Stimulated activated naive CD8-positive, alpha-beta T cell treated with anti-CD3 and anti-CD28 coated beads, Interleukin-15, Interleukin-2, amounts not matched to agents 100 ng/mL and 50 ng/mL, for 24 hours (primary cell): ENCODE data around the gene FNTB.
A peak's percentile ranks its signal among the peaks of the same experiment; 100 is the strongest.

Source experiments
- H3K27ac Mint-ChIP-seq: one replicate; pipeline ENCODE4 v1.8.0; 2021; ENCODE audit warnings: mild to moderate bottlenecking, mixed read lengths
- H3K27me3 Mint-ChIP-seq: one replicate; pipeline ENCODE4 v1.8.0; 2021; ENCODE audit warnings: mixed read lengths
- H3K36me3 Mint-ChIP-seq: one replicate; pipeline ENCODE4 v1.8.0; 2021; ENCODE audit warnings: low read depth, mixed read lengths
- H3K4me1 Mint-ChIP-seq: one replicate; pipeline ENCODE4 v1.8.0; 2021; ENCODE audit warnings: low read depth, mixed read lengths
- H3K4me3 Mint-ChIP-seq: one replicate; pipeline ENCODE4 v1.8.0; 2021; ENCODE audit warnings: mild to moderate bottlenecking, mixed read lengths
- H3K9me3 Mint-ChIP-seq: one replicate; pipeline ENCODE4 v1.8.0; 2021; ENCODE audit warnings: mixed read lengths

The FNTB gene

DNA sequence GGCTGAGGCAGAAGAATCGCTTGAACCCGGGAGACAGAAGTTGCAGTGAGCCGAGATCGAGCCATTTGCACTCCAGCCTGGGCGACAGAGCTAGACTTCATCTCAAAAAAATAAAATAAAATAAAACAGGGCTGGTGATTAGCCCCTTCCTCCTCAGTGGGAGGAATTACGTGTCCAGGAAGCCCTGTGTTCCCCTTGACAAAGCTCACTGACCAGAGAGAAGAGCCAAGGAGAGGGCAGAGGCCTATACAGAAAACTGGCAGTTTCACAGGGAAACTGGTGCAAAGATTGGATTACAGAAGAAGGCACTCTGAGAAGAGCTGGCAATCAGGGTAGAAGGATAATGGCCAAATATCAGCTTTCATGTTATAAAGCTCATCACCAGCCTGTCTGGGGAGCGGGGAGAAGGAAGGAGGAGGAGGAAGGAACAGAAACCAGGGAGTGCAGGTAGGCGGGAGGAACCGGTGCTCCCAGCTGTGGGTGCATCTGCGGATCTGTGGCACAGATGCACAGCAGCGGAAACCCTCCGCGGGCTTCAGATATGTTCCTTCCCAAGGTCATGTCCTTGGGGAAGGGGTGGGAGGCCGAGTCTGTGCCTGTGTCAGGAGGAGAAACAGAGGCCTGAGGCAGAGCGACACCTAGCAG, 21.2 kb upstream of the FNTB start:
- Mint-ChIP-seq H3K27ac (no peak overlapping the region), H3K4me1 (no peaks in the 10 kb centered on the region), H3K36me3 (no peaks in the 10 kb centered on the region), H3K27me3 (no peaks in the 10 kb centered on the region), H3K4me3 (no peak overlapping the region), H3K9me3 (no peaks in the 10 kb centered on the region)

DNA sequence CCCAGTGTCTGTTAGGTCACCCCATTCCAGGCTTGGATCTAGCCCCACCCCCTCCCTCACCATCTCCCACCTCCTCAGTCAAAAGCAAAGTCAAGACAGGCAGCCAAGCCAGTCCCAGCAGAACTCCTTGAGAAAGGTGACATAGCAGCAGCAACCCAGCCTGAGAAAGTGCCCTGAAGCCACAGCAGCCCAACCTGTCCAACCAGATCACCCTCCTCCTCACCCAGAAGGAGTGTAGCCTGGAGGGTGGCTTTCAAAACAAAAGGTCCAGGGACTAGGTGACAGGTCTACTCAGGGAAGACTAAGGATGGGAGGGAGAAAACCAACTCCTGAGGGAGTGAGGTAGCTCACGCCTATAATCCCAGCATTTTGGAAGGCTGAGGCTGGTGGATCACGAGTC, 19.7 kb upstream of the FNTB start:
- H3K27me3 Mint-ChIP-seq = no peaks in the 10 kb centered on the region
- no peak overlapping the region for H3K27ac Mint-ChIP-seq
- peaks cover 3% of the 10 kb centered on the region for H3K4me1 Mint-ChIP-seq
- no peaks in the 10 kb centered on the region for H3K9me3 Mint-ChIP-seq
- H3K36me3 Mint-ChIP-seq = no peaks in the 10 kb centered on the region
- no peak overlapping the region for H3K4me3 Mint-ChIP-seq

DNA sequence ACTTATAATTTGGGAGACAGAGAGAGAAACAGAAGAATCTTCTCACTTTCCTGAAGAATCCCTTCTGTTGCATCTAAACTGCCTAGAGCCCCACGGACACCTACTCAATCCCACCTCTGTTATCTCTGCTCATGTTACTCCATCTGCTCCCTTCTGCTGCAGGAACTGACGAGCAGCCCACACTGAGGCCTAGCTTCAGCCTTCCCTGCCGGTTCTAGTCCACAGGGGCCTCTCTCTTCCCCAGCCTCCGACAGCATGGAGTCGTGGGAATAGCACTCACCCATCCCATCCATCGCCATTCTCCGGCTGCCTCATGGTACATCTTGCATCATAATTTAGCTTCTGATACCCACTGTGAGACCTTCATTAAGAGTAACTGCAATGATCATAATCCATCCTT, 18.5 kb upstream of the FNTB start:
- no peaks in the 10 kb centered on the region for H3K36me3 Mint-ChIP-seq
- H3K4me3 Mint-ChIP-seq = no peak overlapping the region
- no peaks in the 10 kb centered on the region for H3K9me3 Mint-ChIP-seq
- no peak overlapping the region for H3K27ac Mint-ChIP-seq
- peaks cover 9% of the 10 kb centered on the region for H3K4me1 Mint-ChIP-seq
- no peaks in the 10 kb centered on the region for H3K27me3 Mint-ChIP-seq

DNA sequence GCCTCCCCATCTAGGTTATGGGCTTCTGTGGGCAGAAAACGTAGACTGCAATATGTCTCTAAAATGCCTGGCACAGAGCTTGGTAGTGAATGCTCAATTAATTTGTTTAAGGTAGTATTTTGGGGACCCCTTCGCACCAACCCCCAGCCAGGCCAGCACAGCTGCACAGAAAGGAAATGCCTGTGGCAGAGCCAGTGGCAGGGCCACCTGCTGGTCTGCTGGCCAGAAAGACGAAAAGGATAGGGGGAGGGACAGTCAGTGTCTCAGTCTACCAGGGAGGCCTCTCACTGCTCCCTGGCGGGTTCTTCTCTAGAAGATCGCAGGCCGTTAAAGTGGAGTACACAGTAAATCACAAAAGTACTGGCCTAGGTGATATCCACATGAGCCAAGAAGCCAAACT, 18.0 kb upstream of the FNTB start:
- Mint-ChIP-seq H3K9me3 (no peaks in the 10 kb centered on the region), H3K27me3 (no peaks in the 10 kb centered on the region), H3K4me3 (no peak overlapping the region), H3K27ac (no peak overlapping the region), H3K36me3 (no peaks in the 10 kb centered on the region), H3K4me1 (peaks cover 9% of the 10 kb centered on the region)

DNA sequence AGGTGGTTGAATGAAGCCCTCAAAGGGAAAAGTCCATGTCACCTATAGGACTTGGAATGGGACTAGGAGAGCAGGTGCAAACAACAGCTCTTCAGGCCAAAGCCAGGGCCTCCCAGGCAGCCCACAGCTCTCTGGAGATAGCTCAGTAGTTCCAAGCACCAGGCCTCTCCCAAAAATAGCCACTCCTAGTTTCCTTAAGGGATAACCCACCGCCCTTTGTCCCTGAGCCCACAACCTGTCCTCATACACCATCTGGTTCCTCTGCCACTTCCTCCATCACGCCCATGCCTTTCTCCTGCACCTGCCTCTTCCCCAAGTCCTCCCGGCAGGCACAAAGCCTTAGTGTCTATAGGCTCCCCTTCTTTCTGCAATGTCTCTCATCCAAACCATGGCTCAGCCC, 16.7 kb upstream of the FNTB start:
- H3K27ac Mint-ChIP-seq = no peak overlapping the region
- H3K9me3 Mint-ChIP-seq = no peaks in the 10 kb centered on the region
- H3K36me3 Mint-ChIP-seq = no peaks in the 10 kb centered on the region
- no peaks in the 10 kb centered on the region for H3K27me3 Mint-ChIP-seq
- peaks cover 9% of the 10 kb centered on the region for H3K4me1 Mint-ChIP-seq
- no peak overlapping the region for H3K4me3 Mint-ChIP-seq

DNA sequence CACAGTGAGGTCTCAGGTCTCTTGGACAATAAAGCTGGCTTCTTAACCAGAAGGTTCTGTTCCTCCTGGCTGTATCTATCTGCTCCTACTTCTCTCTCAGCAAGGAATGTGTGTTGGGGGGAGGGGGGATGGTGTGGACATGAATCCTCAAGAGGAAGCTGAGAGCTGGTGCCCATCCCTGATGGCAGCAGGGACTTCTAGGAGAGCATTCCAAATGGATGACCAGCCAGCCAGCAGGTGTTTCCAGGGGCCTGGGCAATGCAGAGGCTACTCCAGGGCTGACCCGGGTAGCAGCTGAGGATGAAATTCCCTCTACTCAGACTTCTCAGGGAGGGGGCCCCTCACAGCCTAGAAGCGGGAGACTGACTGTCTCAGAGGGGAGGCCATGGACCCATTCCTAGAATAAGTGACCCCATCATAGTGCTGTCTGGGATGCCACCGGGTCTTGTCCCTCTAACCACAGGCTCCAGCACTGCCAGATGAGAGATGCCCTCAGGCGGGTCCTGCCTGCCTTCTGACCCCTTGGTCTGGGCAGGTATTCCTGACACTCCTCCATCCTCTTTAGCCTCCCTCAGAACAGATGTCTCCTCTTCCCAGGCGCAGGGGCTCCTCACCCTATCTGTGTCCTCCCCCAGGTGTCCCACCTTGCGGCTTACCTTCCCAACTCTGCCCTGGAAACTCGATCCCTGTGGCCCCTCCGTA, 15.8 kb upstream of the FNTB start:
- H3K27me3 Mint-ChIP-seq = no peaks in the 10 kb centered on the region
- H3K36me3 Mint-ChIP-seq = no peaks in the 10 kb centered on the region
- peak overlapping the region; percentile 66 for H3K4me3 Mint-ChIP-seq
- H3K4me1 Mint-ChIP-seq = peaks cover 9% of the 10 kb centered on the region
- no peak overlapping the region for H3K27ac Mint-ChIP-seq
- no peaks in the 10 kb centered on the region for H3K9me3 Mint-ChIP-seq

- Mint-ChIP-seq H3K27me3 (no peaks in the 10 kb centered on the region), H3K27ac (no peak overlapping the region), H3K36me3 (no peaks in the 10 kb centered on the region), H3K4me1 (peaks cover 9% of the 10 kb centered on the region), H3K9me3 (no peaks in the 10 kb centered on the region), H3K4me3 (peak overlapping the region; percentile 66)
These were observed 15.2 kb upstream of the FNTB start for GRCh38 chr14:64971491-64971942.

DNA sequence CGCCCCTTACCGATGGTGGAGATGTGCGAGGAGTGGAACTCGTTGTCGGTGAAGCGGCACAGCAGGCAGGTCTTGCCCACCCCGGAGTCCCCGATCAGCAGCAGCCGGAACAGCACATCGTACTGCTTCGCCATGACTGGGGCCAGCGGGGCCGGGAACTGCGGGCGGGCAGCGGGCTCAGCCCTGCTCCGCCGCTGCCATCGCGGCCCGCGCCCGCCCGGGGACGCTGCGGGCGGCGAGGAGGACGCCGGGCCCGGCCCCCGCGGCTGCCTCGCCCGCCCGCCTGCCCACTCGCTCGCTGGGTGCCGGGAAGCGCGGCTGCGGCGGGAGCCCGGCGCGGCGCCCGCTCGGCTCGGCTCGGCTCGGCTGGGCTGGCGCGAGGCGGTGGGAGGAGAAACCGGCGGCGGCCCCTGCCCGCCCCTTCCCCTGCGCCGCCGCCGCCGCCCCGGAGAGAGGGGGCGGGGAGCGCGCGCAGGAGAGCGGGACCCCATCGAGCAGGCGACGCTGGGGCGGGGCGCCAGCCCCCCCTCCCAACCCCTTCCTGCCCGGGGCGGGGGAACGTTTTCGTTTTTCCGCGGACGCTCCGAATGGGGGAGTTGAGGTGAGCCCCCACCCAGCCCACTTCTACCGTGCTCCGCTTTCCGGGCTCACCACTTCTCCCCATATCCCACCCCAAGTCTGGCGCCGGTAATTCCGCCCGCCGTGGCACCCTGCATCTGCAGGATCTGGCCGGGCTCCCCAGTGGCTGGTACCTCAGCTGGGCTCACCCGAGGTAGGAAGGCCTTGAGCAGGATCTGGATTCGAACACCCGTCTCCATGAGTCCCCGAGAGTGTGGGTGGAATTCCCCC, 14.5 kb upstream of the FNTB start, which contains the start of gene RAB15:
Gene RAB15 (minus strand): TSS at position 394 of the 849 bp plus-strand sequence. CDS start 260 bp downstream, at position 134.
- Mint-ChIP-seq H3K27me3 (no peaks in the 10 kb centered on the region), H3K36me3 (no peaks in the 10 kb centered on the region), H3K4me3 (peak within 1 kb of the TSS; percentile 74), H3K27ac (peak within 1 kb of the TSS; percentile 65), H3K9me3 (no peaks in the 10 kb centered on the region), H3K4me1 (peaks cover 9% of the 10 kb centered on the region)

DNA sequence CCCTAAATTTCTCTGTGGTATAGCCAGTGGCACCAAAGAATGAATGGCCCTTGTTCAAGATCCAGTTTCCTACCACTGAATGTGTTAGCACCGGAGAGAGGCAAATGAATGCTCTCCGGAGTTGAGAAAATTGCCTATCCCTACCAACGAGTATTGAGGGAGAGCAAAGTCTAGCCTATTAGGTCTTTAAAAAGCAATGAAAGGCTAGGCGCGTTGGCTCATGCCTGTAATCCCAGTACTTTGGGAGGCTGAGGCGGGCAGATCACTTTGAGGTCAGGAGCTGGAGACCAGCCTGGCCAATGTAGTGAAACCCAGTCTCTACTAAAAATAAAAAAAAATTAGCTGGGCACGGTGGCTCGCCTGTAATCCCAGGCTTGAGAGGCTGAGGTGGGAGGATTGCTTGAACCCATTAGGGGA, 13.7 kb upstream of the FNTB start:
- Mint-ChIP-seq H3K27ac (no peak overlapping the region), H3K4me3 (peak overlapping the region; percentile 74), H3K27me3 (no peaks in the 10 kb centered on the region), H3K36me3 (no peaks in the 10 kb centered on the region), H3K4me1 (peaks cover 9% of the 10 kb centered on the region), H3K9me3 (no peaks in the 10 kb centered on the region)

DNA sequence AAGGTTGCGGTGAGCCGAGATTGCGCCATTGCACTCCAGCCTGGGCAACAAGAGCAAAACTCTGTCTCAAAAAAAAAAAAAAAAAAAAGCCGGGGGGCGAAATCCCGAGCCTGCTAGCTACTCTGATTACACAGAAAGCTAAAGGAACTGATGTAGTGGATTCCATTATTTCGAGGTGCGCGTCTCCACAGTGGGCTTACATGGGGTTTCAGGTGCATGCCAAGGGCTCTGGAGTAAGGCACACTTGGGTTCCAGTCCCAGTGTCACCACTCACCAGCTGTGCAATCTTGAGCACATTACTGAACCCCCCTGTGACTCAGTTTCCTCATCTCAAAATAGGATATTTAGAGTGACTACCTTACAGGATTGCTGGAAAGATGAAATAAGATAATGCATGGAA, 12.9 kb upstream of the FNTB start:
- H3K36me3 Mint-ChIP-seq = no peaks in the 10 kb centered on the region
- H3K4me3 Mint-ChIP-seq = no peak overlapping the region
- H3K27me3 Mint-ChIP-seq = no peaks in the 10 kb centered on the region
- no peak overlapping the region for H3K27ac Mint-ChIP-seq
- H3K9me3 Mint-ChIP-seq = no peaks in the 10 kb centered on the region
- H3K4me1 Mint-ChIP-seq = peaks cover 9% of the 10 kb centered on the region

- Mint-ChIP-seq H3K4me3 (no peak overlapping the region), H3K4me1 (peaks cover 9% of the 10 kb centered on the region), H3K27me3 (no peaks in the 10 kb centered on the region), H3K36me3 (no peaks in the 10 kb centered on the region), H3K9me3 (no peaks in the 10 kb centered on the region), H3K27ac (no peak overlapping the region)
These were observed 12.1 kb upstream of the FNTB start for GRCh38 chr14:64974563-64974962.

DNA sequence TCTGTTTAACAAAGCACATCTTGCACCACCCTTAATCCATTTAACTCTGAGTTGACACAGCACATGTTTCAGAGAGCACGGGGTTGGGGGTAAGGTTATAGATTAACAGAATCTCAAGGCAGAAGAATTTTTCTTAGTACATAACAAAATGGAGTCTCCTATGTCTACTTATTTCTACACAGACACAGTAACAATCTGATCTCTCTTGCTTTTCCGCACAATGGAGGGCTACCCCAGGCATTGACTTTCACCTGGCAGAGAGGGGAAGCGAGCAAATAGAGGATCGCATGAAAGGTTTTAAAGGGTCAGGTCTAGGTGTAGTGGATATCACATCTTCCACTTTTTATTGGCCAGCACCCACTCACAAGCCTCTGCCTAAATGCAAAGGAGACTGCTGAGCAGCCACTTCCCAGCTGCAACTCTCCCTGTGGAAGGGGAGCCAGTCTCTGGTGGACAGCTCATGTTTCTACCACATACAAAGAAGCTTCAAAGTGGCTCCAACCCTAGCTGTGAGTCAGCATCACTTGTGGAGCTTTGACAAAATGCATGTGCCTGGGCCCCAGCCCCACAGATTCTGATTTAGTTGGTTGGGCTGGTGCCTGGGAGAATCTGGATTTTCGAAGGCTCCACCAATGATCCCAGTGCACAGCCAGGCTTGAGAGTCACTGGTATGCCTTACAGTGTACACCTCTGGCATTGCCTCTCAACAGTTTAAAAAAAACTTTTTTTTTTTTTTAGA, 7.2 kb upstream of the FNTB start:
- Mint-ChIP-seq H3K27me3 (peaks cover 8% of the 10 kb centered on the region), H3K9me3 (no peaks in the 10 kb centered on the region), H3K27ac (no peak overlapping the region), H3K4me1 (peaks cover 10% of the 10 kb centered on the region), H3K4me3 (no peak overlapping the region), H3K36me3 (no peaks in the 10 kb centered on the region)

DNA sequence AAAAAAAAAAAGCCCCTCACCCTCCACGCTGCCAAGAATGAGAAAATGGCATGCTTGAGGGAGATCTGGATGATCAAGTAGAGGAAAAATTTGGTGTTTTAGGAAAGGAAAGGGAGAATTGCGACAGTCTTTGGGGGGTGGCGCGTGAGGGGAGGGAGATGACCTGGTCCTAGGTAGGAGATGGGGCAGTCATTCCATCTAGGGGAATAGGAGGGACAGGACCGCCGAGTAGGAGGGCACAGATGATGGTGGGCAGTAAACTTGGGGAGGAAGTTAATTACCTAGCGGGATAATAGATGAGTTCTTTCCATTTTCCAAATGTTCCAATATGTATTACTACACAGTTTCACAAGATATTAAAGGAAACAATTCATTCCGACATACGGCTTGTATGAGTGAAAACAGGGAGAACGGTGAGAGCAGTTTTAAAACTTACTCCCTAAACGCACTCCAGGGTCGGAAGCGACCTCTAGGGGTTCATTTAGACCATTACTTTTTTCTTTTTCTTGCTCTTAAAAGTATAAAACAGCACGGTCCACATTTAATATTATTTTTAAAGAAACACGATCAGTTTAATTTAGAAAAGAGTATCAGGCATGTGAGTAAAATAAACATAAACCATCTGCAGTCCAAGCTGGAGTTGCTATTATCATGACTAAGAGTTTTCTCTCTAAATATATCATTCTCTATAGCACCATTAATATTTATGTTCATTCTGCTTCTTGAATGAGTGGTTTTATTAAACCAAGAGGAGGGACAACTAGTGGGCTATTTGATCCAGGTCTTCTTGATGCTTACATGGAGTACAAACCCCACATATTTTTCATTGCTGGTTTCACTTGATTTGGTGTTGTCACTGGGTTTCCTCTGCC, 3.0 kb upstream of the FNTB start:
- no peak overlapping the region for H3K27ac Mint-ChIP-seq
- no peaks in the 10 kb centered on the region for H3K9me3 Mint-ChIP-seq
- H3K4me3 Mint-ChIP-seq = peak overlapping the region; percentile 75
- peaks cover 1% of the 10 kb centered on the region for H3K36me3 Mint-ChIP-seq
- H3K4me1 Mint-ChIP-seq = peaks cover 27% of the 10 kb centered on the region
- H3K27me3 Mint-ChIP-seq = peaks cover 8% of the 10 kb centered on the region

- H3K4me3 Mint-ChIP-seq = peak overlapping the region; percentile 94
- H3K9me3 Mint-ChIP-seq = no peaks in the 10 kb centered on the region
- H3K36me3 Mint-ChIP-seq = peaks cover 11% of the 10 kb centered on the region
- peaks cover 52% of the 10 kb centered on the region for H3K4me1 Mint-ChIP-seq
- H3K27me3 Mint-ChIP-seq = peaks cover 5% of the 10 kb centered on the region
- H3K27ac Mint-ChIP-seq = peak overlapping the region; percentile 99
These were observed 708 bp downstream of the FNTB start for GRCh38 chr14:64987438-64987767.
